Sigmoid colon (tissue), 7 donors: ENCODE measurements around the gene SIX2. TPM values are rescaled to one million over a fixed set of nuclear protein-coding genes. Genes with fewer than 3 reads are reported as not detected.

Experiments
- DNase-seq: peaks from one replicate; pipeline ENCODE4 v3.0.0-alpha.2; 2019
- H3K27ac ChIP-seq, 4 donors: fragments of 200-600 bp; sonication (generic); one replicate each; pipeline ENCODE4 v1.5.1; 2016 to 2019; ENCODE audit warnings: mild to moderate bottlenecking in 1 of 4
- H3K27me3 ChIP-seq, 3 donors: fragments of 200-600 bp; sonication (generic); one replicate each; pipeline ENCODE4 v1.5.1; 2019; ENCODE audit warnings: mild to moderate bottlenecking in 1 of 3
- H3K36me3 ChIP-seq, 4 donors: fragments of 200-600 bp; sonication (generic); one replicate each; pipeline ENCODE4 v1.5.1; 2016 to 2019
- H3K4me1 ChIP-seq, 4 donors: fragments of 200-600 bp; sonication (generic); one replicate each; pipeline ENCODE4 v1.5.1; 2017 to 2019
- H3K4me3 ChIP-seq, 4 donors: fragments of 200-600 bp; sonication (generic); one replicate each; pipeline ENCODE4 v1.5.1; 2017 to 2019; ENCODE audit warnings: mild to moderate bottlenecking in 2 of 4, moderate library complexity in 1 of 4
- H3K9me3 ChIP-seq, 4 donors: fragments of 200-600 bp in 3 of 4; sonication (generic) in 3 of 4; one replicate each; pipeline versions ENCODE4 v1.5.1 to v1.6.1; 2013 to 2019
- CTCF ChIP-seq, 4 experiments: fragments of 450-650 bp in 3 of 4; fragments of 200-600 bp in 1 of 4; IDR thresholded peaks; one replicate each; pipeline ENCODE4 v1.5.1; 2016 to 2019; ENCODE audit warnings: antibody characterized with exemption in 4 of 4, mild to moderate bottlenecking in 3 of 4, moderate library complexity in 2 of 4
- EP300 ChIP-seq, 4 donors: sonication (generic); formaldehyde crosslinking; IDR thresholded peaks; one replicate each; pipeline ENCODE4 v1.6.1; 2017; ENCODE audit warnings: antibody characterized with exemption in 4 of 4
- POLR2A ChIP-seq, 2 donors: fragments of 450-650 bp; IDR thresholded peaks; one replicate each; pipeline ENCODE4 v1.6.1; 2016; ENCODE audit warnings: antibody characterized with exemption in 2 of 2, mild to moderate bottlenecking in 2 of 2, moderate library complexity in 2 of 2
- POLR2AphosphoS5 ChIP-seq, 4 donors: sonication (generic); formaldehyde crosslinking; IDR thresholded peaks; one replicate each; pipeline ENCODE4 v1.6.1; 2017; ENCODE audit warnings: antibody characterized with exemption in 4 of 4
- WGBS, 2 donors: extraction: QIAGEN DNeasy Blood & Tissue Kit; methylation state at CpG; one replicate each; pipeline ENCODE4 v1.1.7; 2013; 5-methylcytosine and 5-hydroxymethylcytosine counted together
- intact Hi-C: fragments of 100-400 bp; cut with DNase I; formaldehyde crosslinking; loops from one replicate; pipeline ENCODE4 v1.15.1; 2023
- polyA plus RNA-seq, 3 donors: library from polyadenylated mRNA; stranded (reverse); fragments of 200-250 nt; gene quantifications; one replicate each; pipeline ENCODE4 v1.2.3, GENCODE V29; 2013
- total RNA-seq, 4 donors: library from RNA; depleted of rRNA; stranded (reverse); fragments of >200 nt; gene quantifications; one replicate each; pipeline ENCODE4 v1.1.0, GENCODE V29; 2016
- donor health status: healthy with polysubstance abuse.
- donor health status: Bipolar disorder and iron deficiency.
- donor health status: healthy.

The SIX2 gene
- total and polyA plus RNA-seq, 7 donors: 0.03 to 1.7 TPM; not detected in 5

GRCh38 chr2:45018023-45018422 is 8.8 kb upstream of the SIX2 start:
- Histone ChIP-seq H3K36me3 (no peaks in the 10 kb centered on the region), H3K4me3 (no peak overlapping the region), H3K27me3 (peaks cover 21 to 40% (median 31%) of the 10 kb centered on the region in 3 donors), H3K27ac (no peak overlapping the region), H3K9me3 (no peaks in the 10 kb centered on the region), H3K4me1 (peaks cover 0 to 15% (median 14%) of the 10 kb centered on the region in 4 donors)
- no peak for TF ChIP-seq EP300 (IDR thresholded peaks at IDR 0.05)
- no peak for TF ChIP-seq POLR2A (IDR thresholded peaks at IDR 0.05)
- TF ChIP-seq CTCF (IDR thresholded peaks at IDR 0.05): no peak
- no peak for TF ChIP-seq POLR2AphosphoS5 (IDR thresholded peaks at IDR 0.05)
- WGBS, 2 donors: 77 to 82% methylated on average over 1 of the region's 1 CpG
- intact Hi-C loops: no loop called here
- no peak for DNase-seq

- WGBS, 2 donors: 69 to 75% methylated on average over 7 of the region's 7 CpGs
- intact Hi-C loops: no loop called here
These were observed 5.6 kb upstream of the SIX2 start for GRCh38 chr2:45014831-45015230.

GRCh38 chr2:45014016-45014702 is 4.9 kb upstream of the SIX2 start:
- Histone ChIP-seq H3K4me3 (peak overlapping the region in 3 of 4 donors; percentile 15 to 42 (median 39)), H3K36me3 (no peaks in the 10 kb centered on the region), H3K27me3 (peaks cover 37 to 76% (median 60%) of the 10 kb centered on the region in 3 donors), H3K4me1 (peaks cover 0 to 38% (median 36%) of the 10 kb centered on the region in 4 donors), H3K27ac (no peak overlapping the region), H3K9me3 (no peaks in the 10 kb centered on the region)
- DNase-seq: no peak
- TF ChIP-seq POLR2A (IDR thresholded peaks at IDR 0.05) (no peak), CTCF (IDR thresholded peaks at IDR 0.05) (peak in 1 of 4 experiments; percentile 12), POLR2AphosphoS5 (IDR thresholded peaks at IDR 0.05) (no peak), EP300 (IDR thresholded peaks at IDR 0.05) (no peak)
- 3 to 4% methylated on average over 56 to 57 of the region's 57 CpGs for WGBS, 2 donors
- intact Hi-C loops: no loop called here

More at GRCh38 chr2:45014831-45015230, 5.6 kb upstream of the SIX2 start:
- H3K9me3 ChIP-seq: no peaks in the 10 kb centered on the region
- TF ChIP-seq EP300 (IDR thresholded peaks at IDR 0.05) (no peak), POLR2A (IDR thresholded peaks at IDR 0.05) (no peak), POLR2AphosphoS5 (IDR thresholded peaks at IDR 0.05) (no peak), CTCF (IDR thresholded peaks at IDR 0.05) (no peak)
- no peak overlapping the region for H3K27ac ChIP-seq
- peaks cover 0 to 33% (median 29%) of the 10 kb centered on the region in 4 donors for H3K4me1 ChIP-seq
- H3K36me3 ChIP-seq: no peaks in the 10 kb centered on the region
- DNase-seq: no peak
- H3K4me3 ChIP-seq: no peak overlapping the region
- H3K27me3 ChIP-seq: peaks cover 36 to 69% (median 60%) of the 10 kb centered on the region in 3 donors

- Histone ChIP-seq H3K36me3 (no peaks in the 10 kb centered on the region), H3K27me3 (peaks cover 44 to 83% (median 66%) of the 10 kb centered on the region in 3 donors), H3K27ac (no peak overlapping the region), H3K4me3 (peak overlapping the region in 3 of 4 donors; percentile 15 to 42 (median 39)), H3K4me1 (peaks cover 0 to 45% (median 43%) of the 10 kb centered on the region in 4 donors), H3K9me3 (no peaks in the 10 kb centered on the region)
- intact Hi-C loops: no loop called here
- no peak for DNase-seq
- TF ChIP-seq EP300 (IDR thresholded peaks at IDR 0.05) (no peak), POLR2A (IDR thresholded peaks at IDR 0.05) (no peak), CTCF (IDR thresholded peaks at IDR 0.05) (no peak), POLR2AphosphoS5 (IDR thresholded peaks at IDR 0.05) (peak in 1 of 4 donors; percentile 63)
- WGBS, 2 donors: 3 to 4% methylated on average over 83 of the region's 83 CpGs
These were observed 4.2 kb upstream of the SIX2 start for GRCh38 chr2:45013229-45014015.
